COLO829 (cell line): ENCODE measurements around the gene FHIP1B.

ENCODE experiments used
- DNase-seq: peaks from one replicate; pipeline ENCODE4 v3.0.0; 2012; ENCODE audit warnings: low spot score

Gene FHIP1B

DNA sequence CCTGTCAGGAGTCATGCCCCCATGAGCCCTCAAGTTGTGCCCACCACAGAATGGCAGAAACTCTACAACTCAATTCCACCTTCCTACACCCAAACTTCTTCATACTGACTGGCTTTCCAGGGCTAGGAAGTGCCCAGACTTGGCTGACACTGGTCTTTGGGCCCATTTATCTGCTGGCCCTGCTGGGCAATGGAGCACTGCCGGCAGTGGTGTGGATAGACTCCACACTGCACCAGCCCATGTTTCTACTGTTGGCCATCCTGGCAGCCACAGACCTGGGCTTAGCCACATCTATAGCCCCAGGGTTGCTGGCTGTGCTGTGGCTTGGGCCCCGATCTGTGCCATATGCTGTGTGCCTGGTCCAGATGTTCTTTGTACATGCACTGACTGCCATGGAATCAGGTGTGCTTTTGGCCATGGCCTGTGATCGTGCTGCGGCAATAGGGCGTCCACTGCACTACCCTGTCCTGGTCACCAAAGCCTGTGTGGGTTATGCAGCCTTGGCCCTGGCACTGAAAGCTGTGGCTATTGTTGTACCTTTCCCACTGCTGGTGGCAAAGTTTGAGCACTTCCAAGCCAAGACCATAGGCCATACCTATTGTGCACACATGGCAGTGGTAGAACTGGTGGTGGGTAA, 35.1 kb downstream of the FHIP1B start, which contains the start of gene OR52W1:
Gene OR52W1, plus strand, starts transcription at position 51 of the 637 bp plus-strand sequence. Its CDS starts 0 bp downstream, at position 51.
- no peak for DNase-seq

DNA sequence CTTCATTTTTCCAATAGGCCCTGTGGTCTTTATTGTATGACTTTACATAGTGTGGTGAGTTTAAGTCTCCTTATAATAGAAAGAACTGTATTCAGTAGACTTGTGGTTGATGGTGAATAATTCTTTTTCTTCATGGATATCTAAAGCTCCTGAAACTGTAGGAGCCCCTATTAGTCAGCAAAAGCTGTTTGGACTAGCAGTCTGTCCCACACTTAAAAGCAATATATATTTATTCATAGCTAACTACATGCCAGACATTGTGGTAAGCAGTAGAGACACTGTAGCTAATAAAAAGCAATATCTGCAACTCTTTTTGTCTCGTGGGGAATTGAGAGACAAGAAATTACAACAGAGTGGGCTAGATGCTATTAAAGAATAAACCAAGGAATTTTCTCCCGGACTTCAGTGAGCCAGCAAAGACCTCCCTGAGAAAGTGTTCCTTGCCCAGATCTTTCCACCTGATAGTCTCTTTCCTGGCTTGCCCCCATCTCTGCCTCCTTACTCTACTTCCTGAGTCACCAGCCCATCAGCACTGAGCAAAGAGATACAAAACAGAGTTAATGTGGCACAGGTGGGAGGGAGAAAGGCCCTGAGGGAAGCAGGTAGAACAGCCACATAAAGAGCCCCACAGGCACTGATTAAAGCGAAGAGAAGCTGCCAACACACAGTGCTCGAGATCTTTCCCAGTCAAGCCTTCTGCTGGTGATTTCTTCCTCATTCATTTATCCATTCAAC, 36.8 kb downstream of the FHIP1B start:
- DNase-seq, result no peak

DNA sequence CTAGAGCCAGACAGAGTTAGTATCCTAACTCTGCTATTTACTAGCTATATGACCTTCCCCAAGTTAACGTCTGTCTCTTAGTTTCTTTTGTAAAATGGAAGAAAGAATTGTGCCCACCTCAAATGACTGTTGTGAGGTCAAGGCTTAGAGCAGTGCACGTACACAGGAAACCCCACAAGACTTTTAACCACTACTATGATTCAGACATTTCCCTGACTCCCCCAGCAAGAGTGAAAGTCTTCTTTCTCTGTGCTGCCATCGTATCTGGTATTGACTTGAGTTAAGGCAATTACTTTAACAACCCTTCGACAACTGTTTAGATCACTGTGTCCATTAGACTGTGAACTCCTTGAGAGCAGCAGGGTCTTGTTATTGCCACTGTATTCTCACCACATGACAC, 38.0 kb downstream of the FHIP1B start:
- no peak for DNase-seq

DNA sequence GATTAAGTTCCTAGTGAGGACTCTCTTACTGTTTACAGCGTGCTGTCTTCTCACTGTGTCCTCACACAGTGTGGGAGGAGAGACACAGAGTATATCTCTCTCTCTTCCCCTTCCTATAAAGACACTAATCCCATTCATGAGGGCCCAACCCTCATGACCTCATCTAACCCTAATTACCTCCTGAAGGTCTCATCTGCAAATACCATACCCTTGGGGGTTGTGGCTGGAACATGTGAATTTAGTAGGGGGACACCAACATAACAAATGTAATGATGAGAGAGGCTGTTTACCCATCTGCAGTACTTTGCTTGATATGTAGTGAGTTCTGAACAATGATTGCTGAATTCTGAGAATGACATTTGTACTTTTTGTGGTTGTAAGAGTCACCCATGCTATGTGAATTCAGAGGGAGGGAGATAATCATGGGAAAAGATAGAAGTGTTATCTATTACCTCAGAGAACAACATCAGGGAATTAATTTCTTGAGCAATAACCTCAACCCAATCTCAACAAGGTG, 40.3 kb downstream of the FHIP1B start:
- DNase-seq, result no peak

DNA sequence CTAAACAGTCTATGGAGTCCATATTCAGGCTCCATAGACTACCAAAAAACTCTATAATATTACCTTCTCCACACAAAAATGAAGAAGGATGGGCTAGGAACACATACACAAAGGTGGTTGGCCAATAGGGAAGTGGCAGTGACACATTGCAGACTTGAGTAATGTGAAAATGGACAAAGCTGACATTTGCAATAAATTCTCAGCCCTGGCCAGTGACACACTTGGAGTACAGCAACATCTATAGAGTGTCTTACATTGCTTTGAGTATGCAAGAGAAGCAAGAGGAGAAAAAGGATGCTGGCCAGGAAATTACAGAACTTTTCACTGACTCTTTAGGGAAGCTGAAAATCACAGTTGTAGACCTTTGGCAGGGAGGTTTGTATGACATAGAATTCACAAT, 42.7 kb downstream of the FHIP1B start:
- no peak for DNase-seq

DNA sequence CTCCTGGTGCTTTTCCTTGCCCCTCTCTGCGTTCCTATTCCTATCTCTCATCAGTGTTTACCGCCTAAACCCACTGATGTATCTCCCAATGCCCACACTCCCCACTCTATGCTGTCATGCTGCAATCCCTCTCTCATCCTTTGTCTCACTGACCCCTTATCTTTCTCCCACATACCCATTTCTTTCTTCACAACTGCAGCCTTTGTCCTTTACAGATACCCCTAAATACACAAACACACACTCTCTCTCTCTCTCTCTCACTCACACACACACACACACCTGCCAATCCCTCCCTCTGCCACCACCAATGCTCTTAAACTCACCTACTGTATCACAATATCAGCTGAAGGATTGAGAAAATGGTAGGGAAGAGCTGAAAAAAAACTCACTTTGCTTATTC, 59.0 kb downstream of the FHIP1B start:
- DNase-seq, result no peak

DNA sequence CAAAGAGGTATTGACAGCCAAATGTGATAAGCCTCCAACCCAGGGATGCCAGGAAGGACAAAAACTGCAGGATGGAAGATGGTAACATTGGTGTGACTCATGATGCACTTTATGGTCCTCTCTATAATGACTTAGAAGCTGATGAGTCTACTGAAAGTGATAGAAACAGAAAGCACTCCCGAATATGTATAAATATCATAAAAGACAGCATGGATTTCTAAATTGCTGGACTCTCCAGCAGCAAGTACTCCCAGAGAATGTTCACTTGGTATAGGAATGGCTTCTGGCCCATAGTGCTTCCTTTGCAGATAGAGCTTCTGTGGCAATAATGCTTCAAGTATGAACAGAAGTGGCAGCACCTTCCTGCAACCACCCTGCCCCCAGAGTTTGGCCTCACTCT, 64.2 kb downstream of the FHIP1B start, which contains the start of gene OR52B2:
Gene OR52B2, minus strand, starts transcription at position 101 of the 400 bp plus-strand sequence. Its CDS starts 0 bp downstream, at position 101.
- DNase-seq, result no peak
